Panc1 (cell line): Measurements from ENCODE around the gene CWC27.

ENCODE experiments used
- POLR2AphosphoS5 ChIP-seq: IDR thresholded peaks from 2 replicates; pipeline ENCODE4 v1.6.1; 2012; ENCODE audit warnings: mild to moderate bottlenecking, low read depth, low read length, moderate library complexity
- SIN3A ChIP-seq: IDR thresholded peaks from 2 replicates; pipeline ENCODE4 v1.6.1; 2012; ENCODE audit warnings: low read depth, mild to moderate bottlenecking, low read length, moderate library complexity, borderline replicate concordance; ENCODE audit not compliant: insufficient read depth
- TF ChIP-seq, protein P1 (sequence below): fragments of 450-650 bp; IDR thresholded peaks from 2 replicates; pipeline ENCODE4 v1.5.1; 2017; ENCODE audit warnings: mild to moderate bottlenecking
- TF ChIP-seq, protein P2 (sequence below), 2 experiments: IDR thresholded peaks; 2 replicates each; pipeline ENCODE4 v1.6.1; 2011 to 2012; ENCODE audit warnings: low read depth in 2 of 2, control low read depth in 1 of 2, low read length in 1 of 2, mild to moderate bottlenecking in 1 of 2, moderate library complexity in 1 of 2; ENCODE audit not compliant: insufficient read depth in 1 of 2

DNA sequence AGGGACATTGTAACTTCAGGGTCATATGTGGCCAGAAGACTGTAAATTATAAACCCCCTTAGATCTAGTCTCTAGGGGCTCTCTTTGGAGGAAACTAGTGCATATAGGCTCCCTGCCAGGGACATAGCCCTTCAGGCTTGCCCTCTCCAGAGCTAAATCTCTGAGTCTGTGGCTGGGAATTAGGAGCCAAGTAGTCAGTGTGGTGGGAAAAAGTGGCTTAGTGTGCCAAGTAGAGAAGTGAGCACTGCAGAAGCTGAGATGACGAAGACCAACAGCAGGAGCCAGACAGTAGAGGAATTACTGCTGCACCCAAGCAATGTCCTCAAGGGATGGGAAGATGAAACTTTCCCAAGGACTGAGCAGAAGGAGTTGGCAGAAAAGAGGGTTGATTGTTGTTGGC is 71.2 kb downstream of the CWC27 start:
- TF ChIP-seq, protein P1, sequence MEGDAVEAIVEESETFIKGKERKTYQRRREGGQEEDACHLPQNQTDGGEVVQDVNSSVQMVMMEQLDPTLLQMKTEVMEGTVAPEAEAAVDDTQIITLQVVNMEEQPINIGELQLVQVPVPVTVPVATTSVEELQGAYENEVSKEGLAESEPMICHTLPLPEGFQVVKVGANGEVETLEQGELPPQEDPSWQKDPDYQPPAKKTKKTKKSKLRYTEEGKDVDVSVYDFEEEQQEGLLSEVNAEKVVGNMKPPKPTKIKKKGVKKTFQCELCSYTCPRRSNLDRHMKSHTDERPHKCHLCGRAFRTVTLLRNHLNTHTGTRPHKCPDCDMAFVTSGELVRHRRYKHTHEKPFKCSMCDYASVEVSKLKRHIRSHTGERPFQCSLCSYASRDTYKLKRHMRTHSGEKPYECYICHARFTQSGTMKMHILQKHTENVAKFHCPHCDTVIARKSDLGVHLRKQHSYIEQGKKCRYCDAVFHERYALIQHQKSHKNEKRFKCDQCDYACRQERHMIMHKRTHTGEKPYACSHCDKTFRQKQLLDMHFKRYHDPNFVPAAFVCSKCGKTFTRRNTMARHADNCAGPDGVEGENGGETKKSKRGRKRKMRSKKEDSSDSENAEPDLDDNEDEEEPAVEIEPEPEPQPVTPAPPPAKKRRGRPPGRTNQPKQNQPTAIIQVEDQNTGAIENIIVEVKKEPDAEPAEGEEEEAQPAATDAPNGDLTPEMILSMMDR = no peak
- TF ChIP-seq, protein P2, sequence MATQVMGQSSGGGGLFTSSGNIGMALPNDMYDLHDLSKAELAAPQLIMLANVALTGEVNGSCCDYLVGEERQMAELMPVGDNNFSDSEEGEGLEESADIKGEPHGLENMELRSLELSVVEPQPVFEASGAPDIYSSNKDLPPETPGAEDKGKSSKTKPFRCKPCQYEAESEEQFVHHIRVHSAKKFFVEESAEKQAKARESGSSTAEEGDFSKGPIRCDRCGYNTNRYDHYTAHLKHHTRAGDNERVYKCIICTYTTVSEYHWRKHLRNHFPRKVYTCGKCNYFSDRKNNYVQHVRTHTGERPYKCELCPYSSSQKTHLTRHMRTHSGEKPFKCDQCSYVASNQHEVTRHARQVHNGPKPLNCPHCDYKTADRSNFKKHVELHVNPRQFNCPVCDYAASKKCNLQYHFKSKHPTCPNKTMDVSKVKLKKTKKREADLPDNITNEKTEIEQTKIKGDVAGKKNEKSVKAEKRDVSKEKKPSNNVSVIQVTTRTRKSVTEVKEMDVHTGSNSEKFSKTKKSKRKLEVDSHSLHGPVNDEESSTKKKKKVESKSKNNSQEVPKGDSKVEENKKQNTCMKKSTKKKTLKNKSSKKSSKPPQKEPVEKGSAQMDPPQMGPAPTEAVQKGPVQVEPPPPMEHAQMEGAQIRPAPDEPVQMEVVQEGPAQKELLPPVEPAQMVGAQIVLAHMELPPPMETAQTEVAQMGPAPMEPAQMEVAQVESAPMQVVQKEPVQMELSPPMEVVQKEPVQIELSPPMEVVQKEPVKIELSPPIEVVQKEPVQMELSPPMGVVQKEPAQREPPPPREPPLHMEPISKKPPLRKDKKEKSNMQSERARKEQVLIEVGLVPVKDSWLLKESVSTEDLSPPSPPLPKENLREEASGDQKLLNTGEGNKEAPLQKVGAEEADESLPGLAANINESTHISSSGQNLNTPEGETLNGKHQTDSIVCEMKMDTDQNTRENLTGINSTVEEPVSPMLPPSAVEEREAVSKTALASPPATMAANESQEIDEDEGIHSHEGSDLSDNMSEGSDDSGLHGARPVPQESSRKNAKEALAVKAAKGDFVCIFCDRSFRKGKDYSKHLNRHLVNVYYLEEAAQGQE (IDR thresholded peaks at IDR 0.05; ENCODE audit: insufficient read depth in 1 of 2, low read depth in 2 of 2, low read length in 1 of 2) = no peak
- no peak for TF ChIP-seq SIN3A
- TF ChIP-seq POLR2AphosphoS5 = no peak
